Chondrocyte (in vitro differentiated cells): ENCODE data around the gene ETNK2. TPM values are rescaled to one million over a fixed set of nuclear protein-coding genes. Genes with fewer than 3 reads are reported as not detected.

ENCODE experiments used
- DNase-seq: peaks from one replicate; pipeline ENCODE4 v3.0.0; 2021; ENCODE audit warnings: mixed read lengths, low spot score
- H3K27ac Mint-ChIP-seq: one replicate; pipeline ENCODE4 v1.8.0; 2021; ENCODE audit warnings: mild to moderate bottlenecking, moderate library complexity, mixed read lengths; ENCODE audit not compliant: unreplicated experiment
- H3K27me3 Mint-ChIP-seq: 2 replicates; pipeline ENCODE4 v1.8.0; 2021; ENCODE audit warnings: low read depth, mixed read lengths
- H3K36me3 Mint-ChIP-seq: 2 replicates; pipeline ENCODE4 v1.8.0; 2021; ENCODE audit warnings: low read depth, mixed read lengths
- H3K4me1 Mint-ChIP-seq: 2 replicates; pipeline ENCODE4 v1.8.0; 2021; ENCODE audit warnings: low read depth, mild to moderate bottlenecking, mixed read lengths
- H3K4me3 Mint-ChIP-seq: one replicate; pipeline ENCODE4 v1.8.0; 2021; ENCODE audit warnings: mild to moderate bottlenecking, moderate library complexity, mixed read lengths; ENCODE audit not compliant: unreplicated experiment
- H3K9me3 Mint-ChIP-seq: 2 replicates; pipeline ENCODE4 v1.8.0; 2021; ENCODE audit warnings: low read depth, mixed read lengths
- CTCF ChIP-seq: fragments of 200-600 bp; sonication (generic); IDR thresholded peaks from 2 replicates; pipeline ENCODE4 v1.5.0; 2021; ENCODE audit warnings: antibody characterized with exemption, mild to moderate bottlenecking, moderate library complexity
- total RNA-seq: library from RNA; stranded (reverse); gene quantifications from 3 replicates; pipeline ENCODE4 v1.2.1, GENCODE V29; 2021

The ETNK2 gene
- total RNA-seq, 1 donor from 2014 or later = 10.2 TPM

DNA sequence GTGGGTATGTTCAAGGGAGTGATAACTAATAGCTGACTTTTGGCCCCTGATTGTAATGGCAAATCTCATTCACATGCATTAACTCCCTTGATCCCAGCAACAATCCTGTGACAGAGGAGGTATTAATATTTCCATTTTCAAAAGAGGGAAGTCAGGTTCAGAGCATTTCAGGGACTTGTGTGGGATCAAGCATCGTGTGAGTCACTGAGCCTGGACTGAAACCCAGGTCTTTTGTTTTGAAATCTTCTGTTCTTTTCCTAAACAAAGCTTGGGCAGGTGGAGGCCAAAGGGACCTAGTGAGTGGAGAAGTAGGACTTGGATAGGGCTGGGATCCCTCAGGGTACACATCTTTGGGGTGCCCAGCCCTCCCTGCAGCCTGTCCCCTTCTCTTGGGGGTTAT, 37.9 kb downstream of the ETNK2 start:
- H3K27me3 Mint-ChIP-seq = no peaks in the 10 kb centered on the region
- DNase-seq = no peak
- H3K27ac Mint-ChIP-seq = no peak overlapping the region
- no peaks in the 10 kb centered on the region for H3K9me3 Mint-ChIP-seq
- no peak overlapping the region for H3K4me3 Mint-ChIP-seq
- peaks cover 2% of the 10 kb centered on the region for H3K36me3 Mint-ChIP-seq
- TF ChIP-seq CTCF = no peak
- no peaks in the 10 kb centered on the region for H3K4me1 Mint-ChIP-seq

DNA sequence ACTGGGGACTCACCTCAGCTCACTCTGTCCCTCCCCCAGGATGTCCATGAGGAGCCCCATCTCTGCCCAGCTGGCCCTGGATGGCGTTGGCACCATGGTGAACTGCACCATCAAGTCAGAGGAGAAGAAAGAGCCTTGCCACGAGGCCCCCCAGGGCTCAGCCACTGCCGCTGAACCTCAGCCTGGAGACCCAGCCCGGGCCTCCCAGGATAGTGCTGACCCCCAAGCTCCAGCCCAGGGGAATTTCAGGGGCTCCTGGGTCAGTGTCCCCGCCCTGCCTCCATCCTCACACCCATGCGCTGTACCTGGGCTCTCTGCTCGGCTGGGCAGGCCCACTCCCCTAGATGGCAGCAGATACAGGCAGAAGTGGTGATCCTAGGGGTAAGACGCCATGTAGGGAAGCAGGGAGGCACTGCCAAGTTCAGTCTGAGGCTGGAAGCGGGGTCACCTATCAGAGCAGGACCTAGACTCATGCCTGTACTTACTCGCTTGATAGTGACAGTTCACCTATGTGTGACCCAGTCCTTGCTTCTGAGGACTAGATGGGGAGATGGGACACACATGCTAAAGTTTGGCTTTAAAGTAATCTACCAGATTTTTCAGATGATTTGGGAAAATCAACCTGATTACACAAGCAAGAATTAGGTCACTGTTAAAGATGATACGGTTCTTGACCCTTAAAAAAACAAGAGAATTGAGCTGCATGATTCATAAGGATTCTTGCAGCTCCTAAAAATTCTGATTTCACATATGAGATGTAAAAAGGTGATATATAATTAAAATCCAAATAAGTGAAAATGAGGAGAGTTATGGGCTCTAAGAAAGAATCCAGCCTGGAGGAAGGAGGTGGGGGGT, 38.7 kb downstream of the ETNK2 start:
- H3K27ac Mint-ChIP-seq = no peak overlapping the region
- H3K27me3 Mint-ChIP-seq = no peaks in the 10 kb centered on the region
- no peak for TF ChIP-seq CTCF
- no peak overlapping the region for H3K4me3 Mint-ChIP-seq
- no peaks in the 10 kb centered on the region for H3K4me1 Mint-ChIP-seq
- H3K36me3 Mint-ChIP-seq = no peaks in the 10 kb centered on the region
- H3K9me3 Mint-ChIP-seq = no peaks in the 10 kb centered on the region
- no peak for DNase-seq

- no peaks in the 10 kb centered on the region for H3K4me1 Mint-ChIP-seq
- no peak overlapping the region for H3K27ac Mint-ChIP-seq
- no peak for DNase-seq
- no peak overlapping the region for H3K4me3 Mint-ChIP-seq
- H3K27me3 Mint-ChIP-seq = no peaks in the 10 kb centered on the region
- H3K36me3 Mint-ChIP-seq = no peaks in the 10 kb centered on the region
- TF ChIP-seq CTCF = no peak
- no peaks in the 10 kb centered on the region for H3K9me3 Mint-ChIP-seq
Observed at GRCh38 chr1:204110894-204111633, 40.8 kb downstream of the ETNK2 start.

DNA sequence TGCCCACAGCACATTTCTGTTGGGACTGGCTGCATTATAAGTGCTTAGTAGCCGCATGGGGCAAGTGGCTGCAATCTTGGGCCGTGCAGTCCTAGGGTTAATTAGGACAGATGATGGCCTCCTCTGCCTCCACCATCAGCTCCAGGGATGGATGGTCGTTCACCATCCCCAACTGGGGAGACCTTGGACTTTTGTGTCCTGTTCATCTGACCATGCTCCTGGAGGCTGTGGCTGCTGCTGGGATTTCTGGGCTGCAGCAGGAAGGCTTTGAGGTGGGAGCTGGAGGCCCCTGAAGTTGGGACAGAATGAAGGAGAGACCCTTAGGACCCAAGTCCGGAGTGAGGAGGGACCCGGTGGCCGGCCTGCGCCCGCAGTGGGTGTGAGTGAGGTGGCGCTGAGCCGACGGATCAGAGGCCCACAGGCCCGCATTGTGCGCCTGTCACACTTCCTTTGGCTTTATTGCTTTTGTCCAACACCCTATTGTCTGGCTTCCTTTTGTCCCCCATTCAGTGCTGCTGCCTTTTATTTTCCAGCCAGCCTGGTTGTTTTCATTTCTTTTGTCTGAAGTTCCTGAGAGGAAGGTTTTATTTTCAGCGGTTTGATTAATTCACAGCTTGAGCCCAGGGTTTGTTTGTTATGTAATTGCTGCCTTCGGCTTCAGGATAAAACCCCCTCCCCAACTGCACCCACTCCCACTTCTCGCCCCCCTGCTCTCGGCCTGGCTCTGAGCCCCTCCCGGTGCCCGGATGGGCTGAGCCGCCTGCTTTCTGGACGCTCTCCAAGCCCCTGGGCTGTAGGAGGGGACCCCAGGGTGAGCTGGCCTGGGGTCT, 43.3 kb downstream of the ETNK2 start:
- peak; percentile 58 for DNase-seq
- H3K4me1 Mint-ChIP-seq = peaks cover 12% of the 10 kb centered on the region
- no peak for TF ChIP-seq CTCF
- H3K27me3 Mint-ChIP-seq = no peaks in the 10 kb centered on the region
- no peaks in the 10 kb centered on the region for H3K36me3 Mint-ChIP-seq
- no peak overlapping the region for H3K4me3 Mint-ChIP-seq
- H3K9me3 Mint-ChIP-seq = no peaks in the 10 kb centered on the region
- H3K27ac Mint-ChIP-seq = no peak overlapping the region

DNA sequence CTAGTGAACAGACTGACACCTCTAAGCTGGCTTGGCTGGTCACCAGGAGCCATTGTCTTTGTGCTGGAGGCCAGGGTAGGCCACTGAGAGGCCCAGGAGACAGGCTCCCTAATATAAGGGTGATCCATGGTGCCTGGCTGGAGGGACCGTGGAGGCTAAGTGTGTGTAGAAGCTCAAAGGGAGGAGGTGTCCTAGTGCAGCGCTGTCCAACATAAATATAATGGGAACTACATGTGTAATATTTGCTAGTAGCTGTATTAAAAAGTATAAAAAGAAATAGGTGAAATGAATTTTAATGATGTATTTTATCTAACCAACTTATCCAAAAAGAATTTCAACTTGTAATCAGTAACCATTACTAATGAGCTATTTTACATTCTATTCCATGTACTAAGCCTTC, 44.0 kb downstream of the ETNK2 start:
- TF ChIP-seq CTCF = no peak
- Mint-ChIP-seq H3K4me3 (no peak overlapping the region), H3K27me3 (no peaks in the 10 kb centered on the region), H3K9me3 (no peaks in the 10 kb centered on the region), H3K4me1 (peaks cover 18% of the 10 kb centered on the region), H3K36me3 (no peaks in the 10 kb centered on the region), H3K27ac (no peak overlapping the region)
- DNase-seq = no peak
